Lower leg skin (tissue), 3 donors: Measurements from ENCODE around the gene STAMBPL1.

ENCODE experiments used
- CTCF ChIP-seq, 3 donors: fragments of 450-650 bp; IDR thresholded peaks; one replicate each; pipeline ENCODE4 v1.5.1; 2016; ENCODE audit warnings: antibody characterized with exemption in 3 of 3, mild to moderate bottlenecking in 3 of 3, moderate library complexity in 2 of 3
- POLR2A ChIP-seq, 2 donors: fragments of 450-650 bp; IDR thresholded peaks; one replicate each; pipeline ENCODE4 v1.6.1; 2016 to 2017; ENCODE audit warnings: antibody characterized with exemption in 2 of 2, mild to moderate bottlenecking in 1 of 2, moderate library complexity in 1 of 2

GRCh38 chr10:88911116-88911515, 31.1 kb downstream of the STAMBPL1 start:
- TF ChIP-seq POLR2A (IDR thresholded peaks at IDR 0.05) (no peak), CTCF (IDR thresholded peaks at IDR 0.05) (no peak)
